ENCODE data around the gene DDX56. TPM values are rescaled to one million over a fixed set of nuclear protein-coding genes. Genes with fewer than 3 reads are reported as not detected.

Gene DDX56
- total and polyA plus RNA-seq, 5 donors from 2014 or later = 42.3 to 108 (median 47.8) TPM

- no peak overlapping the region for H3K4me3 ChIP-seq (ENCODE audit: low read depth, low read length)
- no peak overlapping the region for H3K27ac ChIP-seq (ENCODE audit: insufficient read depth, low read length, poor library complexity, severe bottlenecking)
- Mint-ChIP-seq H3K27me3 (peaks cover 12% of the 10 kb centered on the region), H3K9me3 (no peaks in the 10 kb centered on the region), H3K4me1 (no peaks in the 10 kb centered on the region), H3K27ac (no peak overlapping the region), H3K4me3 (no peak overlapping the region), H3K36me3 (peaks cover 3% of the 10 kb centered on the region)
- no peaks in the 10 kb centered on the region for H3K36me3 ChIP-seq (ENCODE audit: control insufficient read depth, insufficient read depth, low read length)
- ATAC-seq (ENCODE audit: low read depth in 2 of 2) (no peak), DNase-seq (no peak)
- no peaks in the 10 kb centered on the region for H3K4me1 ChIP-seq (ENCODE audit: control insufficient read depth, insufficient read depth, low read length, poor library complexity, severe bottlenecking)
- H3K27me3 ChIP-seq (ENCODE audit: control insufficient read depth, insufficient read depth, low read length) = peaks cover 1% of the 10 kb centered on the region
- no peaks in the 10 kb centered on the region for H3K9me3 ChIP-seq (ENCODE audit: control insufficient read depth in 2 of 2, low read length in 2 of 2)
Measured at GRCh38 chr7:44517175-44517574, 56.5 kb downstream of the DDX56 start.

Other genes with a start within 250 kb of the DDX56 start
- gene CAMK2B, start 248.3 kb downstream of the DDX56 start, total RNA-seq = not detected
- gene CAMK2B, start 248.3 kb downstream of the DDX56 start, polyA plus RNA-seq = not detected
- 85.6 TPM for gene NUDCD3, start 83.2 kb downstream of the DDX56 start, total RNA-seq
- 10 to 100 TPM; 55.6 to 71.1 (median 66.2) TPM for gene NUDCD3, start 83.2 kb downstream of the DDX56 start, polyA plus RNA-seq
- gene NPC1L1, start 32.6 kb downstream of the DDX56 start, total RNA-seq = 0.10 TPM
- under 1 TPM in 1 of 4 donors, not detected in 3; 0.18 TPM for gene NPC1L1, start 32.6 kb downstream of the DDX56 start, polyA plus RNA-seq
- 97.5 TPM for gene TMED4, start 8.3 kb upstream of the DDX56 start, total RNA-seq
- gene TMED4, start 8.3 kb upstream of the DDX56 start, polyA plus RNA-seq = 10 to 100 TPM; 67.6 to 85.4 (median 74.9) TPM
- gene OGDH, start 32.7 kb upstream of the DDX56 start, total RNA-seq = 157 TPM
- gene OGDH, start 32.7 kb upstream of the DDX56 start, polyA plus RNA-seq = 100 to 1,000 TPM in 1 of 4 donors, 10 to 100 TPM in 3; 56.4 to 102 (median 72.8) TPM
- 110 TPM for gene ZMIZ2, start 174.9 kb upstream of the DDX56 start, total RNA-seq
- 1 to 10 TPM; 2.9 to 5.0 (median 4.4) TPM for gene ZMIZ2, start 174.9 kb upstream of the DDX56 start, polyA plus RNA-seq
- 670 TPM for gene PPIA, start 222.8 kb upstream of the DDX56 start, total RNA-seq
- gene PPIA, start 222.8 kb upstream of the DDX56 start, polyA plus RNA-seq = 1,000 to 10,000 TPM; 4,149 to 4,426 (median 4,258) TPM

Measured in CD4-positive, CD25-positive, alpha-beta regulatory T cell (primary cell).